ENCODE measurements around the gene ANKRD23.

Gene ANKRD23

DNA sequence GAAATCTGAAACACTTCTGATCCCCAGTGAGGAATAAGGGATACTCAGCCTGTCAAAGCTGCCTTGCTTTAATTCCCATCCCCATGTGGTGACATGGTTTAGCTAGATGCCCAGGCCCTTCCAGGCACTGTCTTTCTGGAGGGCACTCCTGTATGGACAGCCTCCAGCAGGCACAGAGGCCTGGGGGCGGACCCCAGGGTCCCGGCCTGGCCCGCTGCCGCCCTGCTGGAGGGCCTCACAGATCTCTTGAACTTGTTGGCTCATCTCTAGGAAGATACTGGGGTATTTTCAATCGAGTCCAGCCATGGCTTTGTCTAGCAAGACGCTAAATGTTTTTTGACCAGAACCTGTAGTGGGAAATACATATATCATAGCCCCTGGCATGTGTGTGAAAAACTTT is 48.7 kb downstream of the ANKRD23 start:
- no peak for TF ChIP-seq TAF1 (IDR thresholded peaks at IDR 0.05; ENCODE audit: borderline replicate concordance, insufficient read depth, low read length)
- TF ChIP-seq SIN3A (IDR thresholded peaks at IDR 0.05; ENCODE audit: borderline replicate concordance, insufficient read depth, low read length), result no peak
- no peak for TF ChIP-seq FOXP2 (optimal IDR thresholded peaks at IDR 0.05; ENCODE audit: borderline replicate concordance, extremely low read depth, extremely low read length, insufficient read depth)
- no peak for TF ChIP-seq REST (IDR thresholded peaks at IDR 0.05; ENCODE audit: insufficient read depth in 1 of 2, low read depth in 2 of 2, low read length in 2 of 2)
- TF ChIP-seq POLR2AphosphoS5 (IDR thresholded peaks at IDR 0.05; ENCODE audit: low read depth, low read length), result no peak

DNA sequence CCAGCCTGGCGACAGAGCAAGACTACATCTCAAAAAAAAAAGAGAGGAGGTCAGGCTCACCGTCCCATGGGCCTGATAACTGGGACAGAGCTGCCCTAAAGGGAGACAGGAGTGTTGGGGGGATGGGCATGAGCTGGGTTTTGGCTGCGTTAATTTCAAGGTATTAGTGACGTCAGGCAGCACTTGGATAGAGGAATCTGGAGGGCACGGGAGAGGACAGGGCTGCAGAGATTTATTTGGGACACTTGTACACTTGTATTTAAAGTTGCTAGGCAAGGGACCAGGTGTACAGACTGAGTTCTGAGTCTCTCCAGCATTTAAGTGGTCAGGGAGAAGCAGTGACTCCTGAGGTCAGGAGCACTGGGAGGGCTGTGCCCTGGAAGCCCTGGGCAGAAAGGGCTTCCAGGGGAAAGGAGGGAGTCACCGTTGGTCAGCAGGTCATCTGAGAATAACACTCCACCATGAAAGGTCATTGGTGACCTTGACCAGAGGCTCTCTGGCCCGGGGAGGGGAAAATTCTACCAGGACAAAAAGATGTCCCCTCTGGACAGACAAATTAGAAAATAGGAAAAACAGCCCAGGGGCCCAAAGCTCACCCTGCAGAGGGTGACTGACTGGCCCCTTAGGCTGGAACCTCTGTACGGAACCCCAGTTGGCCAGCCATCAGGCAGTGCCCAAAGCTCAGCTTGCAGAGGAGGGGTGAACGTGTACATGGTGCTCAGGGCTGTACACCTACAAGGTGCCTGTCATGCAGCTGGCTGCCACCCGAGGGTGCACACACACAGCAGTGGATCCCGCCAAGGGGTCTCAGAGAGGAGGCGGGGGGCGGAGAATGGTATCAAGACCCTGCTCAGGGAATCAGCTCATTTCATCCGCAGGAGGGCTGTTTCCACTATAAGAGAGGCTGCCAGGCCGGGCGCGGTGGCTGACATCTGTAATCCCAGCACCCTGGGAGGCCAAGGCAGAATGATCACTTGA is 50.8 kb downstream of the ANKRD23 start:
- TF ChIP-seq FOXP2 (optimal IDR thresholded peaks at IDR 0.05; ENCODE audit: borderline replicate concordance, extremely low read depth, extremely low read length, insufficient read depth) (no peak), SIN3A (IDR thresholded peaks at IDR 0.05; ENCODE audit: borderline replicate concordance, insufficient read depth, low read length) (no peak)

DNA sequence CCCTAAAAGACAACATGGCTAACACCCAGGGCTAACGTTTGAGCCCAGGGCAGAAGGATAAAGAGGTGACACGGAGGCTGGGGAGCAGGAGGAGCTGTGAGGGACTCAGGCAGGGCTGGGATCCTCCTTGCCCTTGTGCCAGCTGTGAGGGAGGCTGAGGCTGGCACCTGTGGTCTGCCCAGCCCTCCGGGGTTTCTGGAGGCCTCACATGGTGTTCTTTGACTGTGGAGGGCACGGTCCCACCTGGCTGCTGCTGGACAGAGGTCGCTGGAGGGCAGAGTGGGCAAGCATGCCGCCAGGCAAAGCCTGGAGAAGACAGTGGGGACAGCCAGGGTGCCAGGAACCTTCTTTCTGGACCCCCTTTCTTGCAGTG is 54.6 kb downstream of the ANKRD23 start:
- TF ChIP-seq FOXP2 (optimal IDR thresholded peaks at IDR 0.05; ENCODE audit: borderline replicate concordance, extremely low read depth, extremely low read length, insufficient read depth), result no peak
- no peak for TF ChIP-seq SIN3A (IDR thresholded peaks at IDR 0.05; ENCODE audit: borderline replicate concordance, insufficient read depth, low read length)
- TF ChIP-seq TAF1 (IDR thresholded peaks at IDR 0.05; ENCODE audit: borderline replicate concordance, insufficient read depth, low read length), result no peak
- TF ChIP-seq REST (IDR thresholded peaks at IDR 0.05; ENCODE audit: insufficient read depth in 1 of 2, low read depth in 2 of 2, low read length in 2 of 2), result no peak
- no peak for TF ChIP-seq POLR2AphosphoS5 (IDR thresholded peaks at IDR 0.05; ENCODE audit: low read depth, low read length)

DNA sequence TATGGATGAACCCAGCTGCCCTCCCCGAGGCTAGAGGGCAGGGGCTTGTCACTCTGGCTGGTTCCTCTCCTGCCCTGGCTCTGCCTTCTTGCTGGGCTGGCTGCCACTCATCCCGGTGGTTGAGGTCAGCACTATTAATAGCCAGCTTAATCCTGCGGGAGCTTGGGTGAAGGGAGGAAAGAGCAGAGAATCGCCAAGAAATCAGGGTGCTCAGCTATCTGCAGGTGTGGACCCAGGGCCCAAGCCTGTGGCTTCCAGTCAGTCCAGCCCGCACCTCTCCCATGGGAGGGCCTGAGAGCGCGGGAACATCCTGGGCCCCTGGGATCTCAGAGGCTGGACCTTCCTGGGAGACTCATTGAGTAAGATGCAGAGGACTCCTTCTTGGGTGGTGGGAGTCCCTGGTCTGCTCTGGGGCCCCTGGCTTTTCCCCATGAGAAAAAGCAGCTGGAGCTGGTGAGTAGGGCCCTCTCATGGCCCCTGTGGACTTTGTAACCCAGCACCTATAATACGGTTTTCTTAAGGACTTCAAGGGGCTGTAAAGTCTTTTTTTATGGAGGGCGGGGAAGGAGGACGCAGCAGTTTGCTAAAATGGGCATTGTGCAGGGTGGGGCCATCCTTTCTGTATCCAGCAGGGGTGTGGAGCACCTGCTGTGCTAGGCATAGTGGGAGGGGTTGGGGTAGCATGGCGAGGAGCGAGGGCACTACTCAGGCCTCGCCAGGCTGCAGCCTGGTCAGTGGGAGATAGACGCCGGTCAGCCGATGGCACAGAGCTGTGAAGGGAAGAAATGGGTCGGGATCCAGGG is 55.2 kb downstream of the ANKRD23 start:
- TF ChIP-seq REST (IDR thresholded peaks at IDR 0.05; ENCODE audit: insufficient read depth in 1 of 2, low read depth in 2 of 2, low read length in 2 of 2), result no peak
- TF ChIP-seq TAF1 (IDR thresholded peaks at IDR 0.05; ENCODE audit: borderline replicate concordance, insufficient read depth, low read length), result no peak
- TF ChIP-seq POLR2AphosphoS5 (IDR thresholded peaks at IDR 0.05; ENCODE audit: low read depth, low read length), result no peak
- TF ChIP-seq FOXP2 (optimal IDR thresholded peaks at IDR 0.05; ENCODE audit: borderline replicate concordance, extremely low read depth, extremely low read length, insufficient read depth), result no peak
- TF ChIP-seq SIN3A (IDR thresholded peaks at IDR 0.05; ENCODE audit: borderline replicate concordance, insufficient read depth, low read length), result no peak

Measured in PFSK-1 (cell line).